Stomach smooth muscle (tissue), 2 donors: ENCODE results near the gene CHST15.
A peak's percentile ranks its signal among the peaks of the same experiment; 100 is the strongest.

ENCODE experiments used
- H3K27ac ChIP-seq: one replicate; pipeline ENCODE4 v1.7.0; 2013; ENCODE audit warnings: mild to moderate bottlenecking, low read length, inconsistent platforms
- H3K27me3 ChIP-seq, 2 donors: one replicate each; pipeline ENCODE4 v1.7.0; 2013; ENCODE audit warnings: low read length in 2 of 2; ENCODE audit not compliant: insufficient read depth in 2 of 2, control insufficient read depth in 1 of 2
- H3K36me3 ChIP-seq, 2 donors: one replicate each; pipeline ENCODE4 v1.7.0; 2013; ENCODE audit warnings: low read length in 2 of 2; ENCODE audit not compliant: control insufficient read depth in 2 of 2, insufficient read depth in 2 of 2
- H3K4me1 ChIP-seq: one replicate; pipeline ENCODE4 v1.7.0; 2013; ENCODE audit warnings: low read length; ENCODE audit not compliant: control insufficient read depth, insufficient read depth
- H3K4me3 ChIP-seq, 2 donors: one replicate each; pipeline ENCODE4 v1.7.0; 2013; ENCODE audit warnings: low read length in 2 of 2
- H3K9ac ChIP-seq, 2 donors: one replicate each; pipeline ENCODE4 v1.7.0; 2013; ENCODE audit warnings: low read length in 2 of 2, mild to moderate bottlenecking in 1 of 2
- H3K9me3 ChIP-seq, 2 donors: one replicate each; pipeline ENCODE4 v1.7.0; 2013; ENCODE audit warnings: low read length in 2 of 2; ENCODE audit not compliant: control insufficient read depth in 2 of 2
- donor health status: healthy.
- donor health status: Pancreatic carcinoma.

CHST15 gene

DNA sequence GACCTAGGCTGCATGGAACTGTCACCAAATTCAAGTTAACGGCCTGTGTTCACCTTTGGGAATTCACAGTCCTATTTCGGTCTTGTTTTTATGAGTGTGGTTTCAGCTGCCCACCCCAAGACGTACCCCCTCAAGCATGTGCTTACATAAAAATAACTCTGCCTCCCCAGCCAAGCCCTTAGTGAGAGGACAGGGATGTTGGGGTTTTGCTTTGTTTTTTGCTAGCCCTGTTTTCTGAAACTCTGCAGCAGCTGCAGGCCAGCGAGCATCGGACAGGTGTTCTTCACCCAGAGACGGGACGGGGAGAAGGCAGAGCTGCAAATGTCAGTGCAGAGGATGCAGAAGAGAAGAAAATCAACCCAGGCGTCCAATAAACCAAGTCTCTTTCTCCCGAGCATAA lies 13.5 kb downstream of the CHST15 start:
- H3K9ac ChIP-seq = no peak overlapping the region
- no peaks in the 10 kb centered on the region for H3K27me3 ChIP-seq
- H3K9me3 ChIP-seq = no peaks in the 10 kb centered on the region
- peaks cover 2 to 3% of the 10 kb centered on the region in 2 donors for H3K36me3 ChIP-seq
- peaks cover 75% of the 10 kb centered on the region for H3K4me1 ChIP-seq
- H3K4me3 ChIP-seq = no peak overlapping the region
- H3K27ac ChIP-seq = peak overlapping the region; percentile 31

GRCh38 chr10:124078714-124079113 lies 14.7 kb downstream of the CHST15 start:
- no peak overlapping the region for H3K4me3 ChIP-seq

DNA sequence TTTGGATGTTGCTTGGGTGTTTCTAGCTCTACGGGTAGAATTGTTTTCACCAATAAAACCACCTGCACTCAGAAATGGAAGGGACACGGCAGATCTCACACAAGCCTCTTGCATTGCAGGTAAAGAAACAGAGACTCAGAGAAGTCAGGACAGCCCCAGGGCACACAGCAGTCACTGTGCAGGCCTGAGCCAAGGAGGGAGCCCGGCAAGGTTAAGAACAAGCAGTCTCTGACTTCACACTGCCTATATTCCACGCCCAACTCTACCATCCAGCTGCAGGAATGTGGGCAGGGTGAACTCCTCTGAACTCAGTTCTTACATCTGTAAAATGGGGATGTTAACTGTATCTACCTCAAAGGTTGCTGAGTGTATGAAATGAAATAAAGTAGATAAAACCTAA lies 15.4 kb downstream of the CHST15 start:
- H3K4me3 ChIP-seq = no peak overlapping the region
- H3K9ac ChIP-seq = no peak overlapping the region
- no peaks in the 10 kb centered on the region for H3K27me3 ChIP-seq
- H3K4me1 ChIP-seq = peaks cover 70% of the 10 kb centered on the region
- no peaks in the 10 kb centered on the region for H3K9me3 ChIP-seq
- peaks cover 2 to 3% of the 10 kb centered on the region in 2 donors for H3K36me3 ChIP-seq
- H3K27ac ChIP-seq = peak overlapping the region; percentile 53

More at GRCh38 chr10:124078714-124079113, 14.7 kb downstream of the CHST15 start:
- no peaks in the 10 kb centered on the region for H3K27me3 ChIP-seq
- no peak overlapping the region for H3K27ac ChIP-seq
- H3K9me3 ChIP-seq = no peaks in the 10 kb centered on the region
- H3K4me1 ChIP-seq = peaks cover 70% of the 10 kb centered on the region
- no peak overlapping the region for H3K9ac ChIP-seq
- H3K36me3 ChIP-seq = peaks cover 2 to 3% of the 10 kb centered on the region in 2 donors

DNA sequence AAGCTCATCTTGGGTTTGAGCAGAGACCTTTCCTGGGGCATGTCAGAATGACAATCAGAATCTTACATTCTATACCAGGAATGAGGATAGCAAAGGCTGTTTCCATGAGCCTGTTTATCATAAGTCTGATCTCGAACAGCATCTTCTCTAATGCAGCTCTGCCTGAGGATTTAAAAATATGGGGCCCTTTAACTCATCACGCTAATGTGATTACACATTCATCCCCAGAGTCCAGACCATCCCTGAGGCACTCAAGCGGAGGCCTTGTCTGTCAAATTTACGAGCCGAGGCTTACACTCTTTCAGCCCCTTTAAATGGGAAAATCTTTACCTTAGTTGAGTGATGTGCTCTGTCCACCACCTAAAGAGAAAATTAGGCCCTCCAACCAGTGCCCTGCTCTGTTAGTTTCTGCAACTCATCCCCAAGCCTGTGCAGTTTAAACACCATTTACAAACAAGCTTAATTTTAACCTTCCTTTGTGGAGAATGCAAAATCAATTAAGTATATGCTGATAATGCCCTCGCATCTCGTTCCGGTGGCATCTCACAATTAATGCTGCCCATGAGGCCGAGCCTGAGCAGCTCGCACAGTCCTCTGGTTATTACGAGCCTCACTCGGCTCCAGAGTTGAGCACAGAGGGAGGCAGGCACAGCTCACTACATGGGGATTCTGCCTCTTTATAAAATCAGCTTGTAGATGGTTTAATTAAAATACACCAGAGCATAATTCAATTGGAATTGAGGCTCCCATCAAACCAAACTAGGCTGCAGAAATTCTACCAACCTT lies 16.0 kb downstream of the CHST15 start:
- peaks cover 74% of the 10 kb centered on the region for H3K4me1 ChIP-seq
- H3K36me3 ChIP-seq = peaks cover 0 to 2% of the 10 kb centered on the region in 2 donors
- no peaks in the 10 kb centered on the region for H3K27me3 ChIP-seq
- H3K4me3 ChIP-seq = peak overlapping the region in 1 of 2 donors; percentile 29
- H3K9ac ChIP-seq = no peak overlapping the region
- H3K27ac ChIP-seq = peak overlapping the region; percentile 53
- H3K9me3 ChIP-seq = no peaks in the 10 kb centered on the region

DNA sequence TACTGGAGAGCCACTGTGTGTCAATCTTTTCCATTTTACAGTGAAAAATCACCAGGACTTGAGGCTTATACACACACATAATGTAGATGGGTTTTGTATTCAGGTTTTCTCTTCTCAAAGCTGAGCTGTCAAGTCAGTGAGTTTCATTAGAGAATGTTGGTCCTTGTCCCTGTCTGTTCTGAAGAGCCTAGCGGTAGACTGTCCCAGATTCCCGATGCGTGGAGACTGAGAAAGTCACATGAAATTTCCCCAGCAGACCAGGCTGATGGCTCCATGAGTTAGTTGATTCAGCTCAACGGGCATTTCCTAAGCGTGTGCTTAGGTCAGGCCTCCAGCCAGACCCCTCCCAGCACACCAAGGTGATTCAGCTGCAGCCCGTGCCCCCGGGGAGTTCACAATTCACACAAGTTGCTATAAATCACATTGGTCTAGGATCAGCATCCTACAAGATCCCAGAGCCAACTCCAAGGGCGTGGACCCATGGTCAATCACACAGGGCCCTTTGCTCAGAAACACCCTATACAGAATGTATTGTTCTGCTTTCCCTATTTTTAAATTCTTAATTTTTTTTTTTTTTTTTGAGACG lies 17.2 kb downstream of the CHST15 start:
- no peaks in the 10 kb centered on the region for H3K9me3 ChIP-seq
- no peaks in the 10 kb centered on the region for H3K27me3 ChIP-seq
- H3K4me3 ChIP-seq = no peak overlapping the region
- H3K9ac ChIP-seq = peak overlapping the region in 1 of 2 donors; percentile 42
- H3K27ac ChIP-seq = peak overlapping the region; percentile 71
- H3K36me3 ChIP-seq = peaks cover 0 to 2% of the 10 kb centered on the region in 2 donors
- H3K4me1 ChIP-seq = peaks cover 69% of the 10 kb centered on the region

- Histone ChIP-seq H3K27ac (peak overlapping the region; percentile 71), H3K9ac (peak overlapping the region in 1 of 2 donors; percentile 42), H3K36me3 (peaks cover 0 to 1% of the 10 kb centered on the region in 2 donors), H3K4me3 (peak overlapping the region in 1 of 2 donors; percentile 35), H3K9me3 (no peaks in the 10 kb centered on the region), H3K27me3 (no peaks in the 10 kb centered on the region), H3K4me1 (peaks cover 67% of the 10 kb centered on the region)
These were observed 18.0 kb downstream of the CHST15 start for GRCh38 chr10:124075231-124075955.

- Histone ChIP-seq H3K9me3 (no peaks in the 10 kb centered on the region), H3K4me1 (peaks cover 64% of the 10 kb centered on the region), H3K36me3 (no peaks in the 10 kb centered on the region), H3K27ac (peak overlapping the region; percentile 71), H3K27me3 (no peaks in the 10 kb centered on the region), H3K9ac (no peak overlapping the region), H3K4me3 (peak overlapping the region in 1 of 2 donors; percentile 35)
These were observed 18.8 kb downstream of the CHST15 start for GRCh38 chr10:124074501-124075109.

GRCh38 chr10:124073978-124074377 lies 19.4 kb downstream of the CHST15 start:
- no peak overlapping the region for H3K9ac ChIP-seq
- no peaks in the 10 kb centered on the region for H3K36me3 ChIP-seq
- no peak overlapping the region for H3K27ac ChIP-seq
- H3K4me3 ChIP-seq = no peak overlapping the region
- peaks cover 66% of the 10 kb centered on the region for H3K4me1 ChIP-seq
- H3K9me3 ChIP-seq = no peaks in the 10 kb centered on the region
- H3K27me3 ChIP-seq = no peaks in the 10 kb centered on the region

GRCh38 chr10:124072541-124072940 lies 20.9 kb downstream of the CHST15 start:
- no peak overlapping the region for H3K27ac ChIP-seq
- H3K9me3 ChIP-seq = no peaks in the 10 kb centered on the region
- no peak overlapping the region for H3K4me3 ChIP-seq
- no peak overlapping the region for H3K9ac ChIP-seq
- no peaks in the 10 kb centered on the region for H3K36me3 ChIP-seq
- peaks cover 64% of the 10 kb centered on the region for H3K4me1 ChIP-seq
- H3K27me3 ChIP-seq = no peaks in the 10 kb centered on the region

- Histone ChIP-seq H3K27me3 (no peaks in the 10 kb centered on the region), H3K9ac (no peak overlapping the region), H3K36me3 (no peaks in the 10 kb centered on the region), H3K9me3 (no peaks in the 10 kb centered on the region), H3K4me3 (no peak overlapping the region), H3K27ac (no peak overlapping the region), H3K4me1 (peaks cover 62% of the 10 kb centered on the region)
These were observed 21.3 kb downstream of the CHST15 start for GRCh38 chr10:124072106-124072505.
